GM19193 (cell line): ENCODE data around the gene FBXL13.

ENCODE experiments used
- POLR2A ChIP-seq: IDR thresholded peaks from 4 replicates; pipeline ENCODE4 v1.6.1; 2011; ENCODE audit not compliant: insufficient read depth, insufficient read length; ENCODE audit errors: extremely low read depth

The FBXL13 gene

DNA sequence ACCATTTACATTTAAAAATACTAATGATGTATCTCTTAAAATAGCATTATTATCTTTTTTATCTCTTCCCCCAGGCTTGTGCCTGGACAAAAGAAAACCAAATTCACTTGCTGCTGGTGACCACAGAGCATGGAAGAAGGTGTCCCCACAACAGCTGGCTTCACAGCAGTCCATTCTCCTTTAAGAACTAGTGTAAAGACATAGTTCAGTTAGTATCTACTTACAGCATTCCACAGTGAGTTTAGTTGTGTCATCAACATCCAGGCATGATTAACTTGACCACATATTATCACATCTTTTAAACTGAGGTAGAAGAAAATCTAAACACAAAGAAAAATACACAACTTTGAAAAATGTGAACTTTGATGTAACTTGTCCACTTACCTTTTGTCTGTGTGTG lies 106.8 kb downstream of the FBXL13 start:
- TF ChIP-seq POLR2A = no peak

DNA sequence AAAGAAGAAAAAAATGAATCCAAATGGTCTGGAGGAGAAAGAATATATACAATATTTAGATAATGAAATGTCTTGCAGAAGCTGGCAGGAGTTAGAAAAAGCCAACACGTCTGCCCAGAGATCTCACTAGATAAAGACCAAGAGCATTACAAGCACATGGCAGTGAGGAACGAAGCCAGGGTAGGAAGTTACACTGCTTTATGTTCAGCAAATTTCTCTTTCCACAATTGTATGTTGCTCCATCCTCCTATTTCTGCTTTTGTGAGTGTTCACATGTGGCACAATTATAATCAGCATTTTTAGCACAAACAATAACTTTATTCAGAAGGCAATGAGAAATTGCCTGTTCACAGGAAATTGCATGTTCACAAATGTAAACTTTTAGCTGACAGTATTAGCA lies 108.1 kb downstream of the FBXL13 start:
- TF ChIP-seq POLR2A = no peak

DNA sequence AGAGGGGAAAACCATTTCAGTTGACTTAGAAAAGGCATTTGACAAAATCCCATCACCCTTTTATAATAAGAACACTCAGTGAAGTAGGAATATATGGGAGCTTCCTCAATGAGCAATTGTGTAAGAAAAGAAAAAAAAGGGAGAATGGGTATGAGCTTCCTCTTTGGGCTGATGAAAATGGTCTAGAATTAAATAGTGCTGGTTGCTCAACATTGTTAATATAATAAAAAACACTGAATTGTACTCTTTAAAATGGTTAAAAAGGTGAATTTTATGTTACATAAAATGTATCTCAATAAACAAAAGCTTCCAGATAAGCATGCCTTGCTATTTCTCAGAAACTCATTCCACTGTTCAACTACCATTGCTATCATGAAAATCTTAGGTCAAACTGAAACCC lies 121.2 kb downstream of the FBXL13 start:
- no peak for TF ChIP-seq POLR2A

GRCh38 chr7:102951839-102952238 lies 122.8 kb downstream of the FBXL13 start:
- TF ChIP-seq POLR2A = no peak

DNA sequence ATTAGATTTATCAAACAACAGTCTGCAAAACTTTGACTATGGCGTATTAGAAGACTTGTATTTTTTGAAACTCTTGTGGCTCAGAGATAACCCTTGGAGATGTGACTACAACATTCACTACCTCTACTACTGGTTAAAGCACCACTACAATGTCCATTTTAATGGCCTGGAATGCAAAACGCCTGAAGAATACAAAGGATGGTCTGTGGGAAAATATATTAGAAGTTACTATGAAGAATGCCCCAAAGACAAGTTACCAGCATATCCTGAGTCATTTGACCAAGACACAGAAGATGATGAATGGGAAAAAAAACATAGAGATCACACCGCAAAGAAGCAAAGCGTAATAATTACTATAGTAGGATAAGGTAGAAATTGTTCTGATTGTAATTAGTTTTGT lies 130.4 kb downstream of the FBXL13 start:
- no peak for TF ChIP-seq POLR2A

- no peak for TF ChIP-seq POLR2A
These were observed 131.0 kb downstream of the FBXL13 start for GRCh38 chr7:102943423-102944169.

- TF ChIP-seq POLR2A = no peak
These were observed 131.7 kb downstream of the FBXL13 start for GRCh38 chr7:102942868-102943267.

DNA sequence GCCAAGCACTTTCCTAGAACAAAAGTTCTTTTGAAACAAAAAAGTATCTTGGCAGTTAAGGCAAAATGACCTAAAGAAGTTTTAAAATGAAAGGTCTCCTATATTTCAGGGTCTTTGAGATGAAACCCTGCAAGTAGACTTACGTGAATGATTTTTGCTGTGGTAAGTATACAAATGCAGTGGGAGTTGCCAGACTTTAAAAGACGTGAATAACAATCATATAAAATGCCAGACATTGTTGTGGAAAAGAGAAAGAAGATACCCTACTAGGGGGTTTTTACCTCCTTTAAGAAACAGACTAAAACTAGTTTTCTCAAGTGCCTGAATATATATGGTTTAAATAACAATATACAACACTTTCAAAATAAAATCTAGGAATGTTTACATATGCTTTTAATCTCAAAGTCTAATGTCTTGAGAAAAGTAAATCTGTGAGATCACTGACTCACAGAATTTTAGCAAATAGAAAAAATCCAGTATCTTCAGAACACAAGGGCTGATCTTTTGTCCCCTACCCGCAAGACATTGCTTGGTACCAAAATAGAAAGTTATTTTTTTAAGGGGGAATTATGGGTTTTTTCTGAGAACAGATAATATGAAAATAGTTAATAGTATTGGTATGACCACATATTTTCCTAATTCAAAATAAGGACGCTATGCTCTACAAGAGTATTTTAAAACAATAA lies 132.3 kb downstream of the FBXL13 start:
- no peak for TF ChIP-seq POLR2A

GRCh38 chr7:102938679-102939078 lies 135.9 kb downstream of the FBXL13 start:
- TF ChIP-seq POLR2A = no peak

GRCh38 chr7:102935450-102936115 lies 139.0 kb downstream of the FBXL13 start:
- no peak for TF ChIP-seq POLR2A

- no peak for TF ChIP-seq POLR2A
These were observed 139.9 kb downstream of the FBXL13 start for GRCh38 chr7:102934701-102935100.

DNA sequence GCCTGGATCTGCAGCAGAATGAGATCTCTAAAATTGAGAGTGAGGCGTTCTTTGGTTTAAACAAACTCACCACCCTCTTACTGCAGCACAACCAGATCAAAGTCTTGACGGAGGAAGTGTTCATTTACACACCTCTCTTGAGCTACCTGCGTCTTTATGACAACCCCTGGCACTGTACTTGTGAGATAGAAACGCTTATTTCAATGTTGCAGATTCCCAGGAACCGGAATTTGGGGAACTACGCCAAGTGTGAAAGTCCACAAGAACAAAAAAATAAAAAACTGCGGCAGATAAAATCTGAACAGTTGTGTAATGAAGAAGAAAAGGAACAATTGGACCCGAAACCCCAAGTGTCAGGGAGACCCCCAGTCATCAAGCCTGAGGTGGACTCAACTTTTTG lies 140.4 kb downstream of the FBXL13 start:
- no peak for TF ChIP-seq POLR2A

- no peak for TF ChIP-seq POLR2A
These were observed 140.8 kb downstream of the FBXL13 start for GRCh38 chr7:102933763-102934162.

DNA sequence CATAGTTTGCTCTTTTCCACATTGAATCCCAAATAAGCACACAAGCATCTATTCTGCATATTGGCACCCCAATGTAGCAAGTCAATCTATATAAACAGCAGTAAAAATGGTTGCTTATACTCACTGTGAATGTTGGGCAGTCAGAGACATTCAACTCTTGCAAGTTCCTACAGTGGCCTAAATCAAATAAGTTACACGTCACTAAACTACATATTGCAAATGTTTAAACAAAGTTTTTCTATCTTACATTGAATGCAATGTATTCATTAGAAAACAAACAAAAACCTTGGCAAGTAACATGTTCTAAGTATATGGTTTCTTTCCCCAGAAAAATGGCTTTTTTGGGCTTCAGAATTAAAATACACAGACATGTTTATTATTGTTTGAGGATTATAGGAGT lies 142.8 kb downstream of the FBXL13 start:
- TF ChIP-seq POLR2A = no peak

DNA sequence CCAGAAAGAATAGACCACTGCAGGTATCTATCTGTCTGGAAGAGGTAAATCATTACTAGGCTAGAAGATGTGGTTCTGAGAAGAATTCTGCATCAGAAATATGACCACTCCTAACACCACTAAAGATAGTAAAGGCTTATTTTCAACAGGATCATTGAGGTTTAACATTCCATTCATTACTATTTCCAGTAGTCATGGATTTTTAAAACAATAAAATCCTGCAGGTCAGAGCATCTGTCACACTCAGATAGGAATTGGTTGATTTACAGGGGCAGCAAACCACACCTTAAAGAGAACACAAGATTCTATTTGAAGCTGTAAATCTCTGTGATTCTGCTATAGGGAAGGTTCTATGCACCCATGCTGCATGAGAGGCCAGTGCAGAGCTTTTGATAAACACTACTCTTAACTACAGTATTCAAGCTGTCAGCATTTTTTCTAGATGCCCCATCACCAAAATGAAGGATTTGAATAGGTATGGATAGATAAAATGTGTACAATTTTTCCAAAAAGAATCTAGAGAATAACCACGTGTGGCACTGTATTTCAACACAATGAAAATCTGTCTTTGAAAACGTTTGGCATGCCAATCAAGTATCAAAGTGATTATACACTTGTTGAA lies 147.2 kb downstream of the FBXL13 start:
- TF ChIP-seq POLR2A = no peak
